HG03457 (cell line): ENCODE results near the gene MAD1L1.

Source experiments
- ATAC-seq: cut with Tn5 transposase; IDR thresholded peaks from one replicate; pipeline ENCODE4 v1.9.1; 2021; ENCODE audit warnings: moderate number of reproducible peaks; ENCODE audit not compliant: unreplicated experiment

Gene MAD1L1

GRCh38 chr7:2108071-2108455 is 124.7 kb downstream of the MAD1L1 start:
- ATAC-seq, result no peak

DNA sequence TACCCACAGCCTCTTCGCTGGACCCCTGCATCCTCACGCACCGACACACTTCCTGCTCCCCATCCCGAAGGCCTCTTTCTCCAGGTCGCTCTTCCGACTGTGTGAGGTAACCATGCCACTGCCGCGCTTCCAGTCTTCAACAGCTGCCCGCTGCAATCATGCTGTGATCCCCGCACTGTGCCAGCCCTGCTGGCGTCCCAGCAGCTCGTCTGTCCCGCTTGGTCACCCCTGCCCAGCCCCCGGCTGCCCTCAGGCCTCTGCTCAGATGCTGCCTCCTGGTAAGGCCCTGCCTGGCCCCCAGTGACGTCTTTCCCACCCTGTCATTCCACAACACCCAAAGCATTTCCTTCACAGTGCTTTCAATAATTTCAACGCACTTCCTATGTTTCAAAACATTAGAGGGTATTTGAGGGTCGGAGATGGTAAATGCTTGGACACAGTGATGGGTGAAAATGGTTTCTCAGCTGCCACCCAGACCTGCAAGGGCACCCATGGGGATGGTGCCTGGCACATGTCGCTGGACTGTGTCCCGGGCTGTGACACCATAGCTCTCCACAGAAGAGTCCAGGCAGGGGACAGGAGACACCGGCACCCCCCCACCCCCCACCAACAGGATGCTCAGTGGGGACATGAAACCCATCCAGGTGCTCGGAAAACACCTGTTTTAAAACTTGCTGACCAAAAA is 125.2 kb downstream of the MAD1L1 start:
- no peak for ATAC-seq

DNA sequence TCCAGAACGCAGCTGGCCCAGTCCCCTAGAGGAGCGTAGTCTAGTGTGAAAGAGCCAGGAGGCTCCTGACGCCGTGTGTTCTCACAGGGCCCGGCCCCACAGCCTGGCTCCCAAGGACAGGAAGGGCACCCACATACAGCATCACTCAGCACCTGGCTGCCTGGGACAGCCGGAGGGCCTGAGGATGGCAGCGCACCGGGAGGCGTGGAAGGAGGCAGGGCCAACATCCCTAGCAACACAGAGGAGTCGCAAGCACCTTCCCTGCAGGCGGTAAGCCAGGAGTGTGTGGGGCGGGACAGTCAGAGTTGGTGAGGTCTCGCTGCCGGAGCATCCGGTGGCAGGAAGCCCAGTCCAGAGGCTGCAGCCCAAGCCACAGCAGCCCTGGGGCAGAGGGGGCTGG is 125.8 kb downstream of the MAD1L1 start:
- no peak for ATAC-seq

GRCh38 chr7:2106440-2106839 is 126.3 kb downstream of the MAD1L1 start:
- ATAC-seq, result no peak

GRCh38 chr7:2105917-2106316 is 126.8 kb downstream of the MAD1L1 start:
- ATAC-seq, result no peak

- no peak for ATAC-seq
Observed at GRCh38 chr7:2105280-2105679, 127.5 kb downstream of the MAD1L1 start.

DNA sequence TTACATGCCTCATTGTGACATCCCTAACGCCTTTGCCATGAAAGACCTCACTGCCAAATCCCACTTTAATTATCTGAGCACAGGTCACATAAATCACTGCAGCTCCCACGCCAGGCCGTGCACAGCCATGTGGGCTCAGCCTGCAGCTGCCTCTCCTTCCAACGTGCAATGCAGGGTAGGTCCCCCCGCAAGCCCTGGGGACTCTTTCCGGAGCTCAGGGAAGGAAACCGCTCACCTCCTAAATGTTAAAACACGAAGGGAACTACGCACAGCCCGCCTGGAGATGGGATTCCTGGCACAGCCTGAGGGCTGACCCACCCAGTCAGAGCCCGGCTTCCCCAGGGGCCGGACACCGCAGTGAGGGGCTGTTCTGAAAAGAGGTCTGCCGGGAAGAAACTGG is 128.0 kb downstream of the MAD1L1 start:
- no peak for ATAC-seq

- ATAC-seq, result no peak
Observed at GRCh38 chr7:2104107-2104710, 128.5 kb downstream of the MAD1L1 start.

DNA sequence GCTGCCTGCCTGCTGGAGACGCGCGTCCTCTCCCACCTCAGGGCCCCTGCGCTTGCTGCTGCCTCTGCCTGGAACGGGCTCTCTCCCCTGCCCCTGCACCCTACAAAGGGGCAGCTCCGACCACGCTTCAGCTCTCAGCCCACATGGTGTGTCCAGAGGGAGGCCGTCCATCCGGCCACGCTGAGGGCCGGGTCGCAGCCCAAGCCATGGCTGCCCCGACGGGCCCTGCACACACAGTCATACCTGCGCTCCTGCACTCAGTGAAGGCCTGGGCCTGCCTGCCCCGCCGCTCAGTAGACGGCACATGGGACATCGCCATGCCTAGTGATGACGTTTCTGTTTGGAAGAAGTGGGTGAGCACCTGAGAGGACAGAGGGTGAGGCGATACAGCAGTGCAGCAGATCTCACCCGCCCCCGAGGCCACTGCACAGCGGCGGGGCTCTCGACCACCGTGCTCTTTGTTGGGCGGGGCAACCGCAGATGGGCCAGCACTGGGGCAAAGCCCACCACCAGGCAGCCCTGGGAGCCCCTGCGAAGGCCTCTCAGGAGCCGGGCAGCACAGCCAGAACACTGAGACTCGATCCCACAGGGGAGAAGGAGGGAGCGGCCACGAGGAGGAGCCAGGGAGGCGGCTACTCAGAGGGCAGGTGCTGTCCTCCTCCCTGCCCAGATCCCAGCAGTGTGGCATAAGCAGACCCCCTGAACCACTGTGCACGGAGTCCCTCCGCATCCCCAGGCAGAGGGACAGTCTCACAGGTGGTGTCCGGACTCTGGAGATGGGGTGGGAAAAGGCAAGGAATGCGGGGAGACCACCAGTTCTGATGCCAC is 129.5 kb downstream of the MAD1L1 start:
- ATAC-seq, result no peak

- no peak for ATAC-seq
Observed at GRCh38 chr7:2102375-2102723, 130.4 kb downstream of the MAD1L1 start.

GRCh38 chr7:2101630-2102374 is 130.9 kb downstream of the MAD1L1 start:
- no peak for ATAC-seq

DNA sequence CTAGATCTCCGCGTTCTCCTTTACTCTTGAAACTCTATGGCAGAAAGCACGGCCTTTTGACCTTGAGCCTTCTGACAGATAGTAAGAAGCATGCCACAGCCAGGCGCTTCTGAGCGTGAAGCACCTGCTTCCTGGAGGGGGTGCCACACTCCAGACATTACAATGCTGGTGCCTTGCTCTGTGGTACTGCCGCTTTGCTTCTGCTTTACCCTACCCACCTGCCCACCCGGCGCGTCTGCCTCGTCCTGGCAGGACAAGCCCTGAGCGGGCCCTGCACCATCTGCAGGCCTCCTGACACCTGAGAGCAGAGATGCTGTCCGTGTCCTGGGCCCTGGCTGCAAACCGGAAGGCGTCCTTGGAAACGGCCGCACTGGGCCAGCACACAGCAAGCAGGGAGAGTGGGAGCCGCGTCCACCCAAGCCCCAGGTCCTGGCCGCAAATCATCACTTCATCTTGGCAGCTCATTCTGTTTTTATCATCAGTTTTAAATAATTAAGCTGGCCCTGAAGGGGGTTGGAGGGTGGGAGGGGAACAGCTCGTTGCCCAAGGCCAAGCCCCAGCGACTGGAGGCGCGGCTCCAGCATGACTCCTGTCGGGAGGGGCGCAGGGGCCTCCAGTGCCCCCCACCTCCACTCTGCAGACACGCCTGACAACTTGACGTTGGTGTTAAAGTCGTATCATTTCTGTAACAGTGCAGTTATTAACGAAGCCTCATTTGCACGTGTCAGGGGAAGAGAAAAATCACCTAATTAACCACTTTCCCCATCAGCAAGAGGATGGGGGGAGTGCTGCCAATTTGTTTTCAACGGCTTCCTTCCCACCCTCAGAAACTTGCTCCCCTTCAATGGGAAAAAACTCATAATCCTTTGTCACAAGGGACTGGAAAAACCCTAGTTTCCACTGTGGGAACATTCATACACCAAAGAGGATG is 132.2 kb downstream of the MAD1L1 start:
- ATAC-seq, result no peak

DNA sequence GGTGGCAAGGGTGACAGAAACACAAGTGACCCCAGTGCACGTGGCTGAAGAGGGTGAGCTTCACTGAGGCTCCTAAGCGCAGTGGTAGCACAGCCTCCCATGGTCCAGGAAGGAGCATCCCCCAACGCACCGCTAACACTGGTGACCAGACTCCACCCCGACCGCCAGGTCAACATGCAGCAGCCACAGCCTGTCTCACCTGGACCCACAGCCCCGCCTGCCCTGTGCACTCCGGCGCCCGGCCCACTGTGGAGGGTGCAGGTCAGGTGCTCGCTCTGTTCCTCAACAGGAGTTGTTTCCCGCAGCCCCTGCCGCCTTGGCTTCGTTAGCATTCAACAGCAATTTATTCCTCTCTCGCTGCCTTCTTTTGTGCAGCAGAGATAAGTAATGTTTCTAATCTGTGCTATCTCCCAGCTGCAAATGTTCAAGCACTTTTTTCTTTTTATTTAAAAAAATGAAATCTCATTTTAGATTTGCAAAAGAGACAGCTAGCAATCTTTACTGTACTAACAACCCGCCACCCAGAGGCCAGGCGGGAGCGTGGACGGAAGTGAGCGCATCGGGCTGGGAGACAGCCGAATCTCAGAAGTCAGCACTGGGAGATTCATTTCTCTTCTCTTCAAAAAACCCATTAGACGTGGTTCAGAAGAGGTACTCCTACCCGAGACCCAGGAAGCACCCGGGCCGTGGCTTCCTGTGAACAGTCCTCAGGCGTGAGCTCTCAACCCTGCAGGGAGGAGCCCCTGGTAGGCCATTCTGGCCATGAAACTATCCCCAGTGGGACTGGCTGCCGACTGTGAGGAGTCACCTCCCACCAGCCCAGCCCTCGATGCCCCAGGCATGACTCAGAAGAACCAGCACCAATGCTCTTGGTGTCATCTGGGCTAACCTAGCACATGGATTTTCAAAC is 133.4 kb downstream of the MAD1L1 start:
- no peak for ATAC-seq

GRCh38 chr7:2098496-2098895 is 134.2 kb downstream of the MAD1L1 start:
- no peak for ATAC-seq

- ATAC-seq, result no peak
Observed at GRCh38 chr7:2098056-2098455, 134.7 kb downstream of the MAD1L1 start.

DNA sequence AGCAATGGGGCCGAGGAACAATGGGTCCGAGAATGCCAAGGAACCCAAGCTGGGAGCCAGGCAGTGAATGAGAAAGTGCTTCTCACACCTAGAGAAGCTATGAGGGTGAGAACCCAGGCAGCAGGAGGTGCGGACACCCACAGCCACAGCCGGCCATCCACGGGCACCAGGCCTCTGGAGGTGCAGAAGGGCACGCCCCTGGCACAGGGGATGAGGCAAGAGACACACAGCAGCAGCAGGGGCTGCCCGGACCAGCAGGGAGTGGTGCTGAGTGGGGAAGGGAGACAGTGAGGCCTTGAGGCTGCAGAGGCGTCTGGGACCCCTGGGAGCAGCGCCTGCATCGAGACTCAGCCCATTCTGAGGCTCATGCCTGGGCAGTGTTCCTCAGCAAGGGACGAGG is 135.3 kb downstream of the MAD1L1 start:
- no peak for ATAC-seq

GRCh38 chr7:2096692-2097387 is 135.9 kb downstream of the MAD1L1 start:
- ATAC-seq, result no peak

DNA sequence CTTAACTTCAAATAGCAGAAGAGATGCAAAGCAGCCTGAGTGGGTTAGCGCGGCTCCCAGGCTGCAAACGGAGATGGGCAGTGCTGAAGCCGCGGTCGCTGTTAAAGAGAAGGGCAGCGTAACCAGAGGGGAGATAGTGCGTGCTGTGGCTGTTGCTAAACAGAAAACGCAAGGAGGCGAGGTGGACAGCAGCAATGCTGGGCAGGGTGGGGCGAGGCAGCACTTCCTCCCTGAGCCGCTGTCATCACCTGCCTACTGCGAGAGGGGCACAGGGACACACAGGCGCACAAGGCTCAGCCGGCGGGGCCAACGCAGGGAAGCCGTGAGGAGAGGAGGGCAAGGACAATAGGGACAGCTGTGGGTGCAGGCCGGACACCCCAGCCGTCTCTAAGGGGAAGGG is 137.3 kb downstream of the MAD1L1 start:
- ATAC-seq, result no peak
